MM.1S (cell line): ENCODE data around the gene NELL1.

Experiments
- DNase-seq: peaks from one replicate; pipeline ENCODE4 v3.0.0-alpha.2; 2015
- H2AFZ ChIP-seq: fragments of 300-600 bp; sonication (generic); 2 replicates; pipeline ENCODE4 v1.6.0; 2016; ENCODE audit warnings: antibody characterized with exemption, low read length
- H3F3A ChIP-seq: fragments of 300-600 bp; sonication (generic); 2 replicates; pipeline ENCODE4 v1.6.1; 2016; ENCODE audit warnings: mild to moderate bottlenecking, antibody characterized with exemption, low read length, moderate library complexity, mixed read lengths; ENCODE audit not compliant: insufficient read depth
- H3K27ac ChIP-seq: fragments of 300-600 bp; sonication (generic); 2 replicates; pipeline ENCODE4 v1.5.1; 2016; ENCODE audit warnings: mild to moderate bottlenecking, low read length
- H3K27me3 ChIP-seq: fragments of 300-600 bp; sonication (generic); replicated peaks from 2 replicates; pipeline ENCODE4 v1.6.0; 2016; ENCODE audit warnings: low read length; ENCODE audit not compliant: insufficient read depth
- H3K36me3 ChIP-seq: fragments of 300-600 bp; sonication (generic); replicated peaks from 2 replicates; pipeline ENCODE4 v1.6.1; 2016; ENCODE audit warnings: mild to moderate bottlenecking, low read length, mixed read lengths; ENCODE audit not compliant: insufficient read depth
- H3K4me1 ChIP-seq: fragments of 300-600 bp; sonication (generic); 2 replicates; pipeline ENCODE4 v1.6.1; 2016; ENCODE audit warnings: low read length, mixed read lengths
- H3K4me2 ChIP-seq: fragments of 300-600 bp; sonication (generic); 2 replicates; pipeline ENCODE4 v1.6.0; 2016; ENCODE audit warnings: low read depth, low read length
- H3K4me3 ChIP-seq: fragments of 300-600 bp; sonication (generic); 2 replicates; pipeline ENCODE4 v1.5.1; 2016; ENCODE audit warnings: low read length, mixed read lengths
- H3K79me2 ChIP-seq: fragments of 300-600 bp; sonication (generic); 2 replicates; pipeline ENCODE4 v1.6.1; 2016; ENCODE audit warnings: mixed run types, low read length, mixed read lengths
- H3K9ac ChIP-seq: fragments of 300-600 bp; sonication (generic); 2 replicates; pipeline ENCODE4 v1.6.1; 2016; ENCODE audit warnings: low read length, mixed read lengths
- H3K9me2 ChIP-seq: fragments of 300-600 bp; sonication (generic); replicated peaks from 2 replicates; pipeline ENCODE4 v1.6.1; 2016; ENCODE audit warnings: mild to moderate bottlenecking, low read length, mixed read lengths; ENCODE audit not compliant: insufficient read depth
- H3K9me3 ChIP-seq: fragments of 300-600 bp; sonication (generic); replicated peaks from 2 replicates; pipeline ENCODE4 v1.6.1; 2016; ENCODE audit warnings: mild to moderate bottlenecking, low read length, mixed read lengths; ENCODE audit not compliant: insufficient read depth
- H4K20me1 ChIP-seq: fragments of 300-600 bp; sonication (generic); 2 replicates; pipeline ENCODE4 v1.6.1; 2016; ENCODE audit warnings: mild to moderate bottlenecking, low read length, moderate library complexity, mixed read lengths; ENCODE audit not compliant: insufficient read depth
- EZH2 ChIP-seq: fragments of 300-600 bp; sonication (generic); optimal IDR thresholded peaks from 2 replicates; pipeline ENCODE3; 2017; ENCODE audit warnings: low read depth, mild to moderate bottlenecking, antibody characterized with exemption, low read length, mixed read lengths
- EZH2phosphoT487 ChIP-seq: fragments of 300-600 bp; sonication (generic); IDR thresholded peaks from 2 replicates; pipeline ENCODE4 v1.6.1; 2018; ENCODE audit warnings: antibody characterized with exemption, low read length
- TF ChIP-seq, protein P1 (sequence below): fragments of 300-600 bp; sonication (generic); IDR thresholded peaks from 2 replicates; pipeline ENCODE4 v1.5.1; 2016; ENCODE audit warnings: antibody characterized with exemption, low read length, mixed read lengths

The NELL1 gene

DNA sequence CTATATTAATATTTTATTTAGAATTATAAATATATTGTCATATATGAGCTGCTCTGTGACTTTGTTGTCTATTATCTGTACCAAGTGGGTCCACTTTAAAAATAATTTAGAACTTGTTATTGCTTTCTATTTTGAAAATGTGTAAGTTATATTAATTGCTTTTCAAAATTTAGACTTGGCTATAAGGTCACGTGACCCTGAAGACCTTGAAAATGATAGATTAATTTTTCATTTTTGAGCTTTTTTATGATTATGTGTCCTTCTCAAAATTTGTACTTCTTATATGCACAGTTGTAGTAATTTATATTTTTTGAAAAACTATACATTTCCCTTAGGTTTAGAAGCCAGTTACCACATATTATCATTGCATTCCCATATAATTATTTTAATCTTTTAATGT lies 826.5 kb downstream of the NELL1 start:
- Histone ChIP-seq H2AFZ (no peak overlapping the region), H3K9me2 (no peaks in the 10 kb centered on the region), H3K27me3 (no peaks in the 10 kb centered on the region), H3K9me3 (no peaks in the 10 kb centered on the region), H3K36me3 (no peaks in the 10 kb centered on the region), H3K4me3 (no peak overlapping the region), H3K79me2 (no peaks in the 10 kb centered on the region), H3K4me1 (no peaks in the 10 kb centered on the region), H3F3A (no peaks in the 10 kb centered on the region), H3K4me2 (no peak overlapping the region), H4K20me1 (no peaks in the 10 kb centered on the region), H3K27ac (no peak overlapping the region), H3K9ac (no peak overlapping the region)
- TF ChIP-seq EZH2 (no peak), EZH2phosphoT487 (no peak)
- TF ChIP-seq, protein P1, sequence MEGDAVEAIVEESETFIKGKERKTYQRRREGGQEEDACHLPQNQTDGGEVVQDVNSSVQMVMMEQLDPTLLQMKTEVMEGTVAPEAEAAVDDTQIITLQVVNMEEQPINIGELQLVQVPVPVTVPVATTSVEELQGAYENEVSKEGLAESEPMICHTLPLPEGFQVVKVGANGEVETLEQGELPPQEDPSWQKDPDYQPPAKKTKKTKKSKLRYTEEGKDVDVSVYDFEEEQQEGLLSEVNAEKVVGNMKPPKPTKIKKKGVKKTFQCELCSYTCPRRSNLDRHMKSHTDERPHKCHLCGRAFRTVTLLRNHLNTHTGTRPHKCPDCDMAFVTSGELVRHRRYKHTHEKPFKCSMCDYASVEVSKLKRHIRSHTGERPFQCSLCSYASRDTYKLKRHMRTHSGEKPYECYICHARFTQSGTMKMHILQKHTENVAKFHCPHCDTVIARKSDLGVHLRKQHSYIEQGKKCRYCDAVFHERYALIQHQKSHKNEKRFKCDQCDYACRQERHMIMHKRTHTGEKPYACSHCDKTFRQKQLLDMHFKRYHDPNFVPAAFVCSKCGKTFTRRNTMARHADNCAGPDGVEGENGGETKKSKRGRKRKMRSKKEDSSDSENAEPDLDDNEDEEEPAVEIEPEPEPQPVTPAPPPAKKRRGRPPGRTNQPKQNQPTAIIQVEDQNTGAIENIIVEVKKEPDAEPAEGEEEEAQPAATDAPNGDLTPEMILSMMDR, result no peak
- DNase-seq, result no peak

DNA sequence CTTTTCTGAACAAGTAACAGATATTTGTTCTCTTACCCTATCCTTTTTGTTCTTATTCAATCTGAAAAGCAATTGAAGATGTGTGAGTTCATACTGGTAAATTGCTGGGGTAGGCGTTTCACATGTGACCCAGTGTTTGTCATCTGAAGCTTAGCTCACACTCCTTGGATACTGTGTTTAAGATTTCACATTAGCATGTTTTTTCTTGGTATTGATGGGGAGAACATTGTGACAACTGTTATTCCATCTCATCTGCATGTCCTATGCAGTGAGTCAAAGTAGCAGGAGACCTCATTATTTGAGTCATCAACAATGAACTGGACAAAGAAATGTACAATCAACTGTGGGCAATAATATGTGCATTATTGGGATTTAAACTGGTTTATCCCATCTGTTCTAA lies 831.9 kb downstream of the NELL1 start:
- H3F3A ChIP-seq, result no peaks in the 10 kb centered on the region
- no peak overlapping the region for H3K4me3 ChIP-seq
- no peaks in the 10 kb centered on the region for H3K9me2 ChIP-seq
- no peak overlapping the region for H2AFZ ChIP-seq
- no peaks in the 10 kb centered on the region for H3K36me3 ChIP-seq
- H3K9me3 ChIP-seq, result no peaks in the 10 kb centered on the region
- H4K20me1 ChIP-seq, result no peaks in the 10 kb centered on the region
- H3K4me1 ChIP-seq, result no peaks in the 10 kb centered on the region
- H3K79me2 ChIP-seq, result no peaks in the 10 kb centered on the region
- no peak overlapping the region for H3K27ac ChIP-seq
- no peaks in the 10 kb centered on the region for H3K27me3 ChIP-seq
- TF ChIP-seq EZH2, result no peak
- TF ChIP-seq EZH2phosphoT487, result no peak
- TF ChIP-seq, protein P1, result no peak
- DNase-seq, result no peak
- H3K9ac ChIP-seq, result no peak overlapping the region
- no peak overlapping the region for H3K4me2 ChIP-seq

DNA sequence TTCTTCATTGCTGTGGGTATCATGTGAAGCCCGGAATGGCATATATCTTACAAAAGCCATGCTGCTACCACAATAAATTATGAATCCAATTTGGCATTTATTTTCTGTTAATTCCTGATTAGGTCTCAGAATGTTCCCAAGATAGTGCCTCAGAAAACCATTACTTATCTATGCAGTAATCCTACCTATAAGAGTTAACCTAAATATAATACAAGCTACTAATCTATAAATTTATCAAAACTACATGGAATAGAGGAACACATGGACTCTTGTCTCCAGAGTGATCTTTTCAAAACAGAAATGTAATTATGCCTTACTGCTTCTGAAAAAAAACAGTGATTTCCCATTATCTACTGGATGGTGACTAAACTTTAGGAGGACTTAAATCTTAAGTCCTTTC lies 835.7 kb downstream of the NELL1 start:
- Histone ChIP-seq H3F3A (no peaks in the 10 kb centered on the region), H3K4me1 (no peaks in the 10 kb centered on the region), H3K9ac (no peak overlapping the region), H2AFZ (no peak overlapping the region), H3K27me3 (no peaks in the 10 kb centered on the region), H4K20me1 (no peaks in the 10 kb centered on the region), H3K9me3 (no peaks in the 10 kb centered on the region), H3K9me2 (no peaks in the 10 kb centered on the region), H3K79me2 (no peaks in the 10 kb centered on the region), H3K27ac (no peak overlapping the region), H3K4me2 (no peak overlapping the region), H3K4me3 (no peak overlapping the region), H3K36me3 (no peaks in the 10 kb centered on the region)
- no peak for DNase-seq
- TF ChIP-seq, protein P1, result no peak
- TF ChIP-seq EZH2, result no peak
- no peak for TF ChIP-seq EZH2phosphoT487
